NCI-H146 treated with DMSO at 0.1 percent for 48 hours (cell line): Measurements from ENCODE around the gene GPR173.

Experiments used
- DNase-seq: peaks from one replicate; lab custom pipeline; 2025; ENCODE audit not compliant: unreplicated experiment; lab: John Stamatoyannopoulos, UW

GPR173 gene

GRCh38 chrX:53089224-53089842, 40.7 kb downstream of the GPR173 start:
- DNase-seq, result peak; percentile 54

GRCh38 chrX:53089925-53090324, 41.3 kb downstream of the GPR173 start:
- DNase-seq, result no peak

DNA sequence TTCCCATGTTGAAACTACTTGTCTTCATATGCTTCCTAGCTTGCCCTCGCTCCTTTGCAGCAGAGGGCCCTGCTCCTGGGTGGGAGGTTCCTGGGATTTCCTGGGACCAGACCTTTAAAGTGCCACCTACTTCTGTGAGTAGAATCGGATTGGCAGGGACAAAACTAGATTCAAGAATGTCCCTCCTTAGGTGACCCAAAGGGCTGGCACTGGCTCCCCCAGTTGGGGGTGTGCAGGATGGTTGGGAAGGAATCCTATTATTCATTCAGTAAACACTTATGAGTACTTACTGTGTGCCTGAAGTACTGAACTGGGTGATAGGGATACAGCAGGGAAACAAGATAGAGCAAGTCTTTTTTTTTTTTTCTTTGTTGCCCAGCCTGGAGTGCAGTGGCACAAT, 42.8 kb downstream of the GPR173 start:
- DNase-seq, result no peak

- peak; percentile 57 for DNase-seq
Measured at GRCh38 chrX:53093177-53093655, 44.6 kb downstream of the GPR173 start.

DNA sequence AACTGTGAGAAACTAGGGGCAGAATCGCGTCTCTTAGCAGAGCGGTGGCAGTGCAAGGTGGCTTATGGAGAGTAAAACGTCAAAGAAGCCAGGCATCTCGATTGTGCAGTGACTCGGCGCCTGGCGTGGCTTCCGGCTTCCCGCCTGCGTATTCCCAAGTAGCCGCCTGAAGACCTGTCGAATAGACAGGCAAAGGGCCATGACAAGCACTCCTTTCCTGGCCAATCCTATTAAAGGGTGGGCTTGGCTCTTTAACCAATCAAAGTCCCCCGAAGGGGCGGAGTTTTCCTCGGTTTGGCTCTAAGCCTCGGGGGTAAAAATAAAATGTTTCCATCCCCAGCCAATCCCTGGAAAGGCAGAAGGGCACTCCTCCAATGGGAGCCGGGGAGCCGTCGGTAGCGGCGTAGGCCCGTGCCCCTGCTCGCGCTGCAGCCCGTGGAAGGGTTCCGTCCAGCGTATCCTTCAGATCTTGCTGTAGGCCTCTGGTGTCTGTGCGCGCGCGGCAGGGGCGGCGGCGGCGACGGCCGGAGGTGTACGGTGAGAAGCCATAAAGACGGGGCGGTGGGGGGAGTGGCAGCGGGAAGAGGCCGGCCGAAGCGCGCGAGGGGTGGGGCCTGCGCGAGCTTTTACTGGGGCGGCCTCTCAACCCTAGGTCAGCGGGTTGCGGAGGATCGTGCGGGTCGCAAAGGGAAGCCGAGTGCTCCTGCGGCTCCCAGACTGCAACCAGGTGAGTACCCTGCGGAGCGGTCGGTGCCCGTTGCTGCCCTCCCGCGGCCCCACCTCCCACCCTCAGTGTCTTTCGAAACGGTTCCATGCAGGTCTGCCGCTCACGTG, 45.4 kb downstream of the GPR173 start, which contains the start of gene KANTR:
Gene KANTR (plus strand): TSS at position 395 of the 834 bp plus-strand sequence. CDS start 30,131 bp downstream, outside the sequence.
- peak; percentile 89 for DNase-seq

GRCh38 chrX:53094582-53094905, 46.0 kb downstream of the GPR173 start:
- DNase-seq, result no peak

DNA sequence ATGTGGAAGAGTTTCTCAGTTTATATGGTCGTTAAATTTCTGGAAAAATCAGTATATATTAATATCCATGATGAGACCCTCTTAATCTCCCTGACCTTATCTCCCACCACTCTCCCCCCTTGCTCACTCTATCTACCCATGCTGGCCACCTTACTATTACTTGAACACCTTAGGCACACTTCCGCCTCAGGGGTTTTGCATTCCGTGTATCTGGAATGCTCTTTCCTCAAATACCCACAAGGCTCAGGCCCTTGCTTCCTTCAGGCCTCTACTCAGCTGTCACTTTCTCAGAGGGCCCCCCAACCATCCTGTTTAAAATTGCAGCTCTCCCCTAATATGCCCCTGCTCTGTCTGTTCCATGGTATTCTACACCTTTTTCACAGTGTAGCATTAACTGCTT, 47.2 kb downstream of the GPR173 start:
- no peak for DNase-seq

DNA sequence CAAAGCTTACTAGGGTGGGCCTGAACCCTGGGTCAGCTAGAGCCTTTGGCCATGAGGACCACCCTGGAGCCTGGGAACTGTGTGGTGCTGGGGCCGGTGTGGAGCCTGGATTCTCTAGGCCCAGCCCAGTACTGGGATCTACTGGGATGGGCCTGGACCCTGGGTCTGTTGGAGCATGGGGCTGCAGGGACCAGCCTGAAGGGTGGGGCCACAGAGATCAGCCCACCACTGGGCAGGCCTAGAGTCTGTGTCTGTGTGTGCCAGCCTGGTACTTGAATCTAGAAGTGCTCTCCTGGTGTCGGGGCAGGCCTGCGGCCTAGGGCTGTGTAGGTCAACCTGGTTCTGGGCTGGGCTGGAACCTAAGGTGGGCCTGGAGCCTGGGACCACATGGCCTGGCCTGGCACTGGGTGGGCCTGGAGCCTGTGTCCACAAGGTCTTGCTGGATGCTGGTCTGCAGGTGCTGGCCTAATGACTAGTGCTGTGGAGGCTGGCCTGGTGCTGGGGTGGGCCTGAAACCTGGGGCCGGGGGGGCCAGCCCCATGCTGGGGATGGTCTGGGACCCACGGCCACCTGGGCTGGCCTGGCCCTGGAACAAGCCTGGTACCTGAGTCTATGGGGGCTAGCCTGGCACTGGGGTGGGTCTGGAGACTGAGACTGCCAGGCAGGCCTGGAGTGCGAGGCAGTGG, 66.4 kb downstream of the GPR173 start:
- DNase-seq, result no peak

GRCh38 chrX:53115550-53115874, 66.9 kb downstream of the GPR173 start:
- no peak for DNase-seq

DNA sequence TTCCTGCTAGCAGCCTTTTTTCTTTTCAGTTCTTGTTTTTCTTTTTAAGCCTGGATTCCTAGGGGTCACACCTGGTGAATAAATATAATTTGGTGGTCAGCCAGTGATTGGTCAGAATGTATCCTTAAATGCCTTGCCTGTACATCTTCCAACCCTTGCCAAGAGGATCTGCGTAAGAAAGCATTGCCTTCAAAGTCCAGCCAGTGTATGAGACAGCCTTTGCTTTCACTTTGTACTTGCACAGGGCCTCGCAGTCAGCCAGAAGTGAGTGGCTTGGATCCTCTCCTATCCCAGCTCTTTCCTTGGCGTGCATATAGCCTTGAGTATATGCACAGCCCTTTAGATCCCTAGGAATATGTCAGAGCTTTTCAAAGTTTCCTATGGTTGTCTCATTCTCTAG, 67.5 kb downstream of the GPR173 start:
- DNase-seq, result no peak

DNA sequence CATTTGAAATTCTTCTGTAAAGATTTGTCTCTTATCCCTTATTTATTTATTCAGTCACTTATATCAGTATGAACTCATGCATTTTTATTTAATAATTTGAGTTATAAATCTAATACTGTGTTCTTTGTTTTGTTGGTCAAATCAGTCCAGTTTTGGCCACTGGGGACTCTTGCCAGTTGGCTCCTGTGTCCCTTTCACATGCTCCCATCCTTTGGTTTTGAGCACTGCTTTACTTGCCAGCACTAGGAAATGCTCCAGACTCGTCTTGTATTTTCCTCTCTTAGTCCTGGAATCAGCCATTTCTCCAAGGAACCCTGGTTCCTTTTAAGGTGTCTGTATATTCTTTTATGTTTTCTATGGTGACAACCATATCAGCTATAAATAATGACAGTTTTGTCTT, 73.4 kb downstream of the GPR173 start:
- no peak for DNase-seq

GRCh38 chrX:53125506-53125905, 76.9 kb downstream of the GPR173 start:
- no peak for DNase-seq

DNA sequence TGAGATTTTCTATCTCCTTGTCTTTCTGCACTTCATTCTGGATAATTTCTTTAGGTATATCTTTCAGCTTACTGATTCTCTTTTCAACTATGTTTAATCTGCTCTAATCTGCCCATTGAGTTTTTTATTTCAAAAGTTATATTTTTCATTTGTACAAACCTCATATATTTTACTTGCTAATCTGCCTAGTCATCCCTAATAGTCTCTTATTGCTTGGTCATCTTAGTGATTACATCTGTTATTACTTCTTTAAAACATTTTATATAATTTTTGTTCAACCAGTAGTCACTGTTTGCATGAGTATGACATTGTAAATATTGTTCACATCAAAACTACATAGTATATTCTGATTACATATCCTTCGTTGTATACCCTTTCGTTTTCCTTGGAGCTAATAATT, 77.8 kb downstream of the GPR173 start:
- no peak for DNase-seq

GRCh38 chrX:53128097-53128749, 79.6 kb downstream of the GPR173 start:
- no peak for DNase-seq
